Activated T-helper 2 cell treated with anti-CD3 and anti-CD28 coated beads, Interferon-gamma antibody, Interleukin-2, Interleukin-4, amounts not matched to agents 10 μg/mL and 5 μg/mL and 100 μg/mL, durations not matched to agents 14 hours and 24 hours and 36 hours (primary cell): ENCODE results near the gene PPEF2. TPM values are rescaled to one million over a fixed set of nuclear protein-coding genes. Genes with fewer than 3 reads are reported as not detected.

Experiments
- DNase-seq: peaks from one replicate; pipeline ENCODE4 v3.0.0; 2021; ENCODE audit warnings: low spot score
- H3K27ac Mint-ChIP-seq: one replicate; pipeline ENCODE4 v1.8.0; 2021; ENCODE audit warnings: mixed read lengths
- H3K27me3 Mint-ChIP-seq: one replicate; pipeline ENCODE4 v1.8.0; 2021; ENCODE audit warnings: low read depth, mixed read lengths
- H3K36me3 Mint-ChIP-seq: one replicate; pipeline ENCODE4 v1.8.0; 2021; ENCODE audit warnings: low read depth, mixed read lengths
- H3K4me1 Mint-ChIP-seq: one replicate; pipeline ENCODE4 v1.8.0; 2021; ENCODE audit warnings: low read depth, mixed read lengths
- H3K4me3 Mint-ChIP-seq: one replicate; pipeline ENCODE4 v1.8.0; 2021; ENCODE audit warnings: low read depth, mild to moderate bottlenecking, moderate library complexity, mixed read lengths
- H3K9me3 Mint-ChIP-seq: one replicate; pipeline ENCODE4 v1.8.0; 2021; ENCODE audit warnings: mixed read lengths
- intact Hi-C: fragments of 100-400 bp; cut with micrococcal nuclease; formaldehyde crosslinking; loops from one replicate; pipeline ENCODE4 v1.15.1; 2023
- total RNA-seq: library from RNA; stranded (reverse); gene quantifications from 2 replicates; pipeline ENCODE4 v1.2.3, GENCODE V29; 2022

PPEF2 gene
- total RNA-seq, 1 donor from 2014 or later = not detected

DNA sequence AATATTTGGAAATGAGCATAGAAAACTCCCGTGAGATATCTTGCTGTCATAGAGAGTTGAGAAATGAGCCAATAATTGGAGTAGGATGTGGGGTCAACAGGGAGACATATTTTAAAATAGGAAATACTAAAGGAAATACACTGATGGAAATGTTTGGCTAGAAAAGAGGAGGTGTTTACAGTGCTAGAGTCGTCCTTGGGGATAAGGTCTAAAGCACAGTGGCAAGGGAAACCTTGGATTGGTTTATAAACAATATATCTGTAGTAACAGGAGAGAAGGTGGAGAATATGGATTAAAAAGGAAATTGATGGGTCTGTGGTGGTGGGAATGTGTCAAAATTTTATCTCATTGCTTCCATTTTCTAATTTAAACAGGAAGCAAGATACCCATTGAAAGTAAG is 82.1 kb downstream of the PPEF2 start:
- Mint-ChIP-seq H3K4me3 (no peak overlapping the region), H3K9me3 (no peaks in the 10 kb centered on the region), H3K27ac (no peak overlapping the region), H3K27me3 (no peaks in the 10 kb centered on the region), H3K4me1 (no peaks in the 10 kb centered on the region), H3K36me3 (peaks cover 7% of the 10 kb centered on the region)
- no peak for DNase-seq
- intact Hi-C loops = no loop called here

DNA sequence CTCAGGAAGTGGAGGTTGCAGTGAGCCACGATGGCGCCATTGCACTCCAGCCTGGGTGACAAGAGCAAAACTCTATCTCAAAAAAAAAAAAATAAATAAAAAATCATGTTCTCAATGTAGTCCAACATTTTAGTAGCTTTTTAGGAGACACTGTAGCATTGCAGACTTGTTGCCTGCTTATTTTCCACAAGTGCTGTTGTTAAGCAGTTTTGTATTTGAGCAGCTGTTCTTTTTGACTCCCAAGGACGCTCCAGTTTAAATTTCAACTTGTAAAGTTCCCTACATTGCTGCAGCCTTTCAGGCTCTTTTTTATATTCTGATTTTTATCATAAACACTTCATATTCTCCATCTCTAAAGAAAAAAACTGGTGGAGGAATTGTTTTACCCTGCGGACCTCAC is 83.1 kb downstream of the PPEF2 start:
- no peak overlapping the region for H3K4me3 Mint-ChIP-seq
- no peak for DNase-seq
- no peaks in the 10 kb centered on the region for H3K27me3 Mint-ChIP-seq
- H3K9me3 Mint-ChIP-seq = no peaks in the 10 kb centered on the region
- intact Hi-C loops = no loop called here
- H3K27ac Mint-ChIP-seq = no peak overlapping the region
- H3K4me1 Mint-ChIP-seq = no peaks in the 10 kb centered on the region
- peaks cover 18% of the 10 kb centered on the region for H3K36me3 Mint-ChIP-seq

DNA sequence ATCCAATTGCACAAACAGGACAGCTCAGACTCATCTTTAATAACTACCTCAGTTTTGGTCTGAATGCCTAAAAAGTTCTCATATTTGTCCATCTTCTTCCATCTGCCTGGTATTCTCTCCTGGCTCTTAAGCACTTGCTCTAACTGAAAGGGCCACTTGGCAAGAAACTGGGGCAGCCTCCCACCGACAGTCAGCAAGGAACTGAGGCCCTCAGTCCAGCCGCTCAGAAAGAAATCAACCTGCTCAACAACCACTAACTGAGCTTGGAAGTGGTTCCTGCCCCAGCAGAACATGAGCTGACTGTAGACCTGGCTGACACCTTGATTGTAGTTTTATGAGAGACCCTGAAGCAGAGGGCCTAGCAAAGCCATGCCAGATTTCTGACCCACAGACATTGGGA is 84.4 kb downstream of the PPEF2 start:
- Mint-ChIP-seq H3K27ac (no peak overlapping the region), H3K4me1 (no peaks in the 10 kb centered on the region), H3K36me3 (peaks cover 25% of the 10 kb centered on the region), H3K27me3 (no peaks in the 10 kb centered on the region), H3K4me3 (no peak overlapping the region), H3K9me3 (no peaks in the 10 kb centered on the region)
- DNase-seq = no peak
- intact Hi-C loops = no loop called here

Other genes with a start within 250 kb of the PPEF2 start
- gene G3BP2, start 229.0 kb downstream of the PPEF2 start, total RNA-seq = 143 and 156 TPM in 2 replicates
- gene USO1, start 177.9 kb downstream of the PPEF2 start, total RNA-seq = 57.4 and 59.0 TPM in 2 replicates
- 30.8 and 33.9 TPM in 2 replicates for gene NAAA, start 38.6 kb upstream of the PPEF2 start, total RNA-seq
- gene SDAD1, start 88.5 kb upstream of the PPEF2 start, total RNA-seq = 51.9 and 54.6 TPM in 2 replicates
- 0.09 and 0.11 TPM in 2 replicates for gene CXCL9, start 105.1 kb upstream of the PPEF2 start, total RNA-seq
- 1.3 and 1.4 TPM in 2 replicates for gene CXCL10, start 121.0 kb upstream of the PPEF2 start, total RNA-seq
- gene CXCL11, start 133.6 kb upstream of the PPEF2 start, total RNA-seq = not detected in 2 replicates
- not detected in 2 replicates for gene ART3, start 172.3 kb upstream of the PPEF2 start, total RNA-seq
- 74.7 and 75.6 TPM in 2 replicates for gene NUP54, start 245.9 kb upstream of the PPEF2 start, total RNA-seq